GM12801 (cell line): ENCODE measurements around the gene PLCB3.

Experiments used
- TF ChIP-seq, protein P1 (sequence below): IDR thresholded peaks from one replicate; pipeline ENCODE4 v1.5.1; 2011; ENCODE audit warnings: control low read depth; ENCODE audit not compliant: insufficient read length; ENCODE audit errors: extremely low read depth

The PLCB3 gene

DNA sequence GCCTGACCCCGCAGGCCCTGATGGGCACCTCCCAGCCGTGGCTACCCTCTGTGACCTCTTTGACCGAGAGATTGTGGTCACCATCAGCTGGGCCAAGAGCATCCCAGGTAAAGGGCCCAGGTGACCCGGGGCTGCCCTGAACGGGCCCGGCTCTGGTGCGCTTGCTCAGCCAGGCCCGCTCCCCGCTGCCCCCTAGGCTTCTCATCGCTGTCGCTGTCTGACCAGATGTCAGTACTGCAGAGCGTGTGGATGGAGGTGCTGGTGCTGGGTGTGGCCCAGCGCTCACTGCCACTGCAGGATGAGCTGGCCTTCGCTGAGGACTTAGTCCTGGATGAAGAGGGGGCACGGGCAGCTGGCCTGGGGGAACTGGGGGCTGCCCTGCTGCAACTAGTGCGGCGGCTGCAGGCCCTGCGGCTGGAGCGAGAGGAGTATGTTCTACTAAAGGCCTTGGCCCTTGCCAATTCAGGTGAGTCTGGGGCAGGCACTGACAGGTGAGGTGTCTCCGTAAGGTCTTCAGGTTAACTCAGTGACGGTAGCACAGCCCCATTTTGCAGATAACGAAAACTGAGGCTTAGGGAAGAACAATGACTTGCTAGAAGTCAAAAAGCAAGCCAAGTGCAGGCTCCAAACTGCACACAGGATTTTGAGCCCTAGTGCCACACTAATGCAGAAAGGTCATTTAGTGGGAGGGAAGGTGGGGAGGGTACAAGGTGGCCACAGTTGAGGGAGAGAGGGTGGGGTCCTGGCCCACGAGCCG lies 63.7 kb downstream of the PLCB3 start:
- TF ChIP-seq, protein P1, sequence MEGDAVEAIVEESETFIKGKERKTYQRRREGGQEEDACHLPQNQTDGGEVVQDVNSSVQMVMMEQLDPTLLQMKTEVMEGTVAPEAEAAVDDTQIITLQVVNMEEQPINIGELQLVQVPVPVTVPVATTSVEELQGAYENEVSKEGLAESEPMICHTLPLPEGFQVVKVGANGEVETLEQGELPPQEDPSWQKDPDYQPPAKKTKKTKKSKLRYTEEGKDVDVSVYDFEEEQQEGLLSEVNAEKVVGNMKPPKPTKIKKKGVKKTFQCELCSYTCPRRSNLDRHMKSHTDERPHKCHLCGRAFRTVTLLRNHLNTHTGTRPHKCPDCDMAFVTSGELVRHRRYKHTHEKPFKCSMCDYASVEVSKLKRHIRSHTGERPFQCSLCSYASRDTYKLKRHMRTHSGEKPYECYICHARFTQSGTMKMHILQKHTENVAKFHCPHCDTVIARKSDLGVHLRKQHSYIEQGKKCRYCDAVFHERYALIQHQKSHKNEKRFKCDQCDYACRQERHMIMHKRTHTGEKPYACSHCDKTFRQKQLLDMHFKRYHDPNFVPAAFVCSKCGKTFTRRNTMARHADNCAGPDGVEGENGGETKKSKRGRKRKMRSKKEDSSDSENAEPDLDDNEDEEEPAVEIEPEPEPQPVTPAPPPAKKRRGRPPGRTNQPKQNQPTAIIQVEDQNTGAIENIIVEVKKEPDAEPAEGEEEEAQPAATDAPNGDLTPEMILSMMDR = no peak

DNA sequence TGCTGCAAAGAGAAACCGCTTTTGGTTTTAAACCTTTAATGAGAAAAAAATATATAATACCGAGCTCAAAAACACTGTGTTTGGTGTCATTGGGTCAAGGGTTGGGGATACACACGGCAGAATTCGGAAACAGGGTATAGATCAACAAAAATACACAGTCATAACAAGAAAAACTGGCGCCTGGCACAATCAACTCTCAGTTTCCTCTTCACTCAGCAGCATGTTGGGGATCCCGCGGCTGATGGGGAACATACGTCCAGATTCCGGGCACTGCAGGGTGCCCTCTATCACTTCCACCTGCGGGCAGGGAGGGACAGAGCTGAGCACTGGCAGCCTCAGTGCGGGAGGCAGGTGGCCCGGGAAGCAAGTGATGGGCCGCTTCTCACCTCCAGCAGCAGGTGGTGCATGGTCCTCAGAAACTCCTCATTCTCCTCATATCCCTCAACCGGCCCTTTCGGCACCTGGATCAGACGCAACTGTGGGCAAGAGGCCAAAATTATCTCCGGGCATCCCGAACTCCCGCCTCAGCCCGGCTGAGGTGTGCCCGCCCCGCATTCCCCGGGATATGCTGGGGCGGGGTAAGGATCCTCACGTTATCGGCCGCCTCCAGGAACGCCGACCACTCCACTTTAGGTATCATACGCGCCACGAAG lies 65.5 kb downstream of the PLCB3 start:
- TF ChIP-seq, protein P1 = no peak

DNA sequence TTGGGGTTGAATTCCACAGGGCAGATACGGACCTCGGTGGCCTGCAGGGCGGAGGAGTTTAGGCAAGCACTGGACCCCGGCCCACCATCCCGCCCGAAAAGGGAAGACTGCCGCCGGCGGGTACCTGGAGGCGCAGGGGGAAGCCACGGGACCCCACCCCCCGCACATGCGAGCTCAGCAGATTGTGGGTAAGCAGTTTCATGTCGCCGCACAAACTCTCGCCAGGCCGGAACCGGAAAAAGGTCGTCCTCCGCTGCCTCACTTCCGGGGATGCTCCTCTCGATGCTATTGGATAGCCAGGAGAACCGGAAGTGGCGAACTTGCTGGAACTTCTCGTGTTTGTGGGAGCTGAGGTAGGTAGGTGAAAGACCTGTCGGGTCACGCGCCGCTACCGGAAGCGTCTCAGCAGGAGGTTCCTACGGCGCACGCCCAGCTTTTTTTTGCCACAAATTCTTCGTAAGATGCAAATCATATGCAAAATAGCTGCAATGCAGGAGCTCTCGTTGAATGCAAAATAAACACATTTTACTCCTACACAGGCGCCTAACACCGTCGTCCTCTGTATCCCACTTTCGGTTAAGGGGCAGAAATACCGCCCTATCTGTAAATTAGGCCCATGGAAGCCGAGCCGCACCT lies 66.1 kb downstream of the PLCB3 start, which contains the start of gene TRMT112:
TSS of gene TRMT112 (minus strand) at position 235 of the 636 bp plus-strand sequence. CDS start at position 202, 33 bp downstream.
- TF ChIP-seq, protein P1 = no peak

DNA sequence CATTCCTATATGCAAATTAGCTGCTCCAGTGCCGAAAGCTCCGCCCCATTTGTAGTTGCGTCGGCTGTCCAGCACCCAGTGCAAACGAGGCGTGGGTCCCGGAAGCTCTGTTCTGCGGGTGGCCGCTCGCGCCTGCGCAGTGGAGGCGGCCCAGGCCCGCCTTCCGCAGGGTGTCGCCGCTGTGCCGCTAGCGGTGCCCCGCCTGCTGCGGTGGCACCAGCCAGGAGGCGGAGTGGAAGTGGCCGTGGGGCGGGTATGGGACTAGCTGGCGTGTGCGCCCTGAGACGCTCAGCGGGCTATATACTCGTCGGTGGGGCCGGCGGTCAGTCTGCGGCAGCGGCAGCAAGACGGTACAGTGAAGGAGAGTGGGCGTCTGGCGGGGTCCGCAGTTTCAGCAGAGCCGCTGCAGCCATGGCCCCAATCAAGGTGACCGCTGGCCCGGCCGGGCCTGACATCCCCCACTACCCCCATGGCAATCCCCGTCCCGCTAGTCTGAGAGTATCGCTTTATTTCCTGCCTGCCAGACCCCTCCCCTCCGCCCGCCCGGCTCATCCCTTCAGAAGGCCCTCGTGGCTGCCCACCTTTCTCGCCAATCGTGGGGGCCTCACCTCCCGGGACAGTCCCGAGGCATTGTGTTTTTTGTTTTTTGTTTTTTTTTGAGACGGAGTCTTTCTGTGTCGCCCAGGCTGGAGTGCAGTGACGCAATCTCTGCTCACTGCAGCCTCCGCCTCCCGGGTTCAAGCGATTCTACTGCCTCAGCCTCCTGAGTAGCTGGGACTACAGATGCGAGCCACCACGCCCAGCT lies 66.8 kb downstream of the PLCB3 start, which contains the start of gene PRDX5:
TSS of gene PRDX5 (plus strand) at position 161 of the 805 bp plus-strand sequence. CDS start at position 256, 95 bp downstream.
- TF ChIP-seq, protein P1 = no peak
